ENCODE data around the gene KLHDC8B.

GRCh38 chr3:49140080-49140479 lies 31.3 kb upstream of the KLHDC8B start:
- TF ChIP-seq CTCF (IDR thresholded peaks at IDR 0.05) = no peak
- no peak for TF ChIP-seq POLR2A (IDR thresholded peaks at IDR 0.05)

Data from prostate gland (tissue), 2 donors.